HG03565 (cell line): Measurements from ENCODE around the gene AHNAK.
"Not testable (repeated sequence)": the region's sequence is repeated elsewhere in the genome, so short reads cannot be mapped to it uniquely, and the experiment has no call there.

Experiments
- ATAC-seq: cut with Tn5 transposase; IDR thresholded peaks from one replicate; pipeline ENCODE4 v1.9.1; 2021; ENCODE audit warnings: mild to moderate bottlenecking, moderate library complexity; ENCODE audit not compliant: unreplicated experiment

AHNAK gene

DNA sequence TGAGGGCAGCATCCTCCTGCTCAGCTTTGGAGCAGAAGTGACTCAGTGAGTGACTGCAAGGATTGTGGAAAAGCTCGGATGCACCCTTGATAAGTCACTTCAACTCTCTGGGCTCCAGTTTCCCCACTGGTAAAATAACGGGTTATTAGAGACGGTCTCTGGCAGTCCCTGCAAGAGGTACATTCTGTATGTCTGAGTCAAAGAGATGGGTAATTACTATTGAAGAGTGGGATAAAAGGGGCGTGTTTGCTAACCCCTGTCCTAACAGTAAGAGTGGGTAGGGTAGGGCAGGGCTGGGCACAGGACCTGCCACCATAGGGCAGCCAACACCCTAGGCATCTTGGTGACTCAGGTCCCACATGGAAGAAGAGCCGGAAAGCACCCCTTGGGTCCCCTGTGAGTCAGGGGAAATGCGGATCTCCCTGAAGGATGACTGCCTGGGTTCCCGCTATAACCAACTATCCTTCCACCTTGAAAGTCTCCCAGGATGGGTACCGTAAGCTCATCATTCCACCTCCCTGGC is 7.3 kb upstream of the AHNAK start:
- ATAC-seq, result no peak

GRCh38 chr11:62553080-62553838 is 6.7 kb upstream of the AHNAK start:
- no peak for ATAC-seq

DNA sequence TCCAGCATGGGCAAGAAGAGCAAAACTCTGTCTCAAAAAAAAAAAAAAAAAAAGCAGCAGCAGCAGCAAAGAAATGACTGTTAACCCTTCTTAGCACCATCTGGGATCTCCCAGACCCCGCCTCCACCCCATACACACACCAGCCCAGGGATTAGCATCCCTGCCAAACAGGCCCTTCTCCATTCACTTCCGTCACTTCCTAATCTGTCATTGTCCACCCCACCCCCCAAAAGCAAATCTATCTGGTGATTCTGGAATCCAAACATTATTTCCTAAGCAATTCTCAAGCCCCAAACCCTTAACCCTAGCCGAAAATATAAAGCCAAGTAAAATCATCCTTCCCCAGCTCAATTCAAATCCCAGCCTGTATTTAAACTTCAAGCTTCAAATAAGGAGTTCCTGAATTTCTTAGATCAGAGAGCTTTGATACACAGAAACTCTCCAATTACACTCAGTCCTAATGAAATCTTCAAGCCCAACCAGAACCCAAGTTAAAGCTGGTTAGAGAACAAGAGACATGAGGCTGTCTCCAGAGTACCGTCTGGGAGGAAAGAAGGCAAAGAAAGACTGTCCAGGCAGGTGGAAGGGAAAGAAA is 6.0 kb upstream of the AHNAK start:
- ATAC-seq, result no peak

DNA sequence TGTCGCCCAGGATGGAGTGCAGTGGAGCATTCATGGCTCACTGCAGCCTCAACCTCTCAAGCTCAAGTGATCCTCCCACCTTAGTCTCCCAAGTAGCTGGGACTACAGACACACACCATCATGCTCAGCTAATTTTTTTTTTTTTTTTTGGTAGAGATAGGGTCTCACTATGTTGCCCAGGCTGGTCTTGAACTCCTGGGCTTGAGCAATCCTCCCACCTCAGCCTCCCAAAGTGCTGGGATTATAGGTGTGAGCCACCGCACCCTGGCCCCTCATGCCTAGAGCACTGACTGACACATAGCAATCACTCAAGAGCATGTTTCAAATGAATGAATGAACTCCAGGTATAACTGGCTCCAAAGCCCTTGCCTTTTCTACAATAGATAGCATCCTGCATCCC is 3.9 kb upstream of the AHNAK start:
- ATAC-seq, result not testable (repeated sequence)

- no peak for ATAC-seq
Measured at GRCh38 chr11:62548545-62549335, 2.1 kb upstream of the AHNAK start.

GRCh38 chr11:62547691-62548281 is 1.2 kb upstream of the AHNAK start:
- no peak for ATAC-seq

DNA sequence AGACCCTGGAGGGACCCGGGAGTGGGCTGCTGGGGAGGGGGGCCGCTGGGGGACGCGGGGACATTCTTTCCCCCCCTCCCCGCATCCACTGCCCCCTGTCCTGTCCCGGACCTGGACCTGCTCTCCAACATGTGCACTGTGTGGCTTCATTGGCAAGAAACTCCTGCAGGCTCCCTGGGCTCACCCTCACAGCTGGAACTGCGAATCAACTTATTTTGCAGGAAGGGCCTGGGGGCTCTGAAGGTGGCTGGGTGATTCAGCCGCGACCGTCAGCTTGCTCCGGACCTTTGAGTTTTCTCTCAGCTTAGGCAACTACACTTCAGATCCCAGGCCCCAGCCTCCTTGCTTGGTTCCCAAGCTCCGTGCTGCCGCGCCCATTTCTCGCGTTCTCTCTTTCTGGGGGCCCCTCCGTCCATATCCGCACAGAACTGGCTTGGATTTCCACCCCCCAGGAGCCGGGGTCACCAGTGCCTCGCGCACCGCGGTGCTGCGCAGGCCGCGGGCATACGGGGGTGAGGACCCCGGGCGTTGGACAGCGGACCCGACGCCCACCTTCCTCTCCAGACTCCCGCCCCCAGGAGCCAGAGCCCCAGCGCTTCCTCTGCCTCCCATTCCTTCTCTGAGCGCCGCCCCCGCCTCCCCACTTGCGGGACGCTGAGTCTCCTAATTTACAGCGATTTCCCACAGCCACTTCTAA is 471 bp upstream of the AHNAK start:
- ATAC-seq, result no peak

GRCh38 chr11:62545437-62546243 is 966 bp downstream of the AHNAK start:
- no peak for ATAC-seq

DNA sequence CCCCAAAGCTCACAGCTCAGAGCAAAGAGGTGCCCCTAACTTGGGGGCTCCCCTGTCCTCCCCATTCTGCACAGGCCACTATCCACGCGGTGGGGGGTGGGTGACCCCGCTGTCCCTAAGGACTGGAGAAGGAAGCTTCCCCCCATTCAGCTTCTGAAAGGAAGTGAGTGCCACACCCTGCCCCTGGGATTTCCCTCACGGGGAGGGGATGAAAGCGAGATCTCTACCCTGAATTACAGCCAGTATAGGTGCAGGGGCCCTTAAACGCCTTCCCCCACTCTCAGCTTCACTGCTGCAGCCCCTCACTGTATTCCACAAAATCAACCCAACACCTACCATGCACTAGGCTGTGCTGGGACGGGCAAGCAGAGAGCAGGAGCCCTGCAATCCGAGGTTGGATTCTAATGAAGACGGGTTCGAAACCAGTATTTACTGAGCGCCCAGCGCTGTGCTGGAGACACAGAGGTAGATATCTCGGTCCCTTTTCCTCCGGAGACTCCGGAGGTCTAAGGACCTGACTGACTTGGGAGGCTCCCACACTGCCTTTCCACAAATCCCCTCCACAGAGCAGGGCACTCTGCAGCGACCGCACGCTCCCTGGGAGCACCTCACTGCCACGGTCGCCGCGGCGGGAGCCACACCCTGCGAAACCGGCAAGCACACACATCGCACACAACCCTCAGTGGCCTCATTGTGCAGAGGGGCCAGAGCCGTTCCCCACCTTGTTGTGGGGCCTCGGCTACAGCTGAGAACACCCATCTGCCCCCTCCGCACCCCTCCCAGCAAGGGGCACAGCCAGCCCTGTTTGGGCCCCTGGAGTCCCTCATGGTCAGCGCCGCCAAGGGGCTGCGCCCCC is 1.8 kb downstream of the AHNAK start:
- ATAC-seq, result no peak

DNA sequence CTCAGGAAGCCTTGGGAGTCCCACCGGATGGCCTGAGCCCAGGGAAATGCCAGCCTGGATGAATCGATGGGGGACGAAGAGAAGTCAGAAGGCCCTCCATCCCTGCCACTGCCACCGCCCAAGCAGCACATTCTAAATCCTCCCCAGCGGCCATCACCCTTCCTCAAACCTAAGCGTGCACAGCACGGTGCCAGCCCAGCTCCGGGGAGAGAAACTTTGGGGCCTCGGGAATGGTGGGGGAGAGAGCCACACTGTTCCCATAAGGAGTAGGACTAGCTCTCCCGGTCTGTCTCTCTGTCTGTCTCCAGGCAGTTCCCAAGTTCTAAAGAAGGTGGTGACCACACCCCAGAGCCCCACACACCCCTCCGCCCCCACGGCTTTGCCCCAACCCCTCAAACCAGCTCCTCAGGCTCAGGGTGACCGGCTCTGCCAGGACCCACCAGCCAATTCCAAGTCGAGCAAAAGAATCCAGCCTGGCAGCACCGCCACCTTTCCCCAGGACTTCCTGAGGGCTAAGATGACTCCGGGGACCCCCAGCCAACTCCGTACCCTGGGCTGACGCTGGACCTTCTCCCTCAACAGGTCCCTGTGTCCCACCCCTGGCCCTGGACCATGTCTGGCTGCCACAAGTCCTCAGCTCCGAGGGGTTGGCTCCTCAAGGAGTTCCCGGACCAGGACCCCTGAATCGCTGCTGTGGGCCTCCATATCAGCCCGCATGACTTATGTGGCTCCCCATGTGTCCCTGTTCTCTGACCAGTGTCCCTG is 2.7 kb downstream of the AHNAK start:
- ATAC-seq, result no peak

DNA sequence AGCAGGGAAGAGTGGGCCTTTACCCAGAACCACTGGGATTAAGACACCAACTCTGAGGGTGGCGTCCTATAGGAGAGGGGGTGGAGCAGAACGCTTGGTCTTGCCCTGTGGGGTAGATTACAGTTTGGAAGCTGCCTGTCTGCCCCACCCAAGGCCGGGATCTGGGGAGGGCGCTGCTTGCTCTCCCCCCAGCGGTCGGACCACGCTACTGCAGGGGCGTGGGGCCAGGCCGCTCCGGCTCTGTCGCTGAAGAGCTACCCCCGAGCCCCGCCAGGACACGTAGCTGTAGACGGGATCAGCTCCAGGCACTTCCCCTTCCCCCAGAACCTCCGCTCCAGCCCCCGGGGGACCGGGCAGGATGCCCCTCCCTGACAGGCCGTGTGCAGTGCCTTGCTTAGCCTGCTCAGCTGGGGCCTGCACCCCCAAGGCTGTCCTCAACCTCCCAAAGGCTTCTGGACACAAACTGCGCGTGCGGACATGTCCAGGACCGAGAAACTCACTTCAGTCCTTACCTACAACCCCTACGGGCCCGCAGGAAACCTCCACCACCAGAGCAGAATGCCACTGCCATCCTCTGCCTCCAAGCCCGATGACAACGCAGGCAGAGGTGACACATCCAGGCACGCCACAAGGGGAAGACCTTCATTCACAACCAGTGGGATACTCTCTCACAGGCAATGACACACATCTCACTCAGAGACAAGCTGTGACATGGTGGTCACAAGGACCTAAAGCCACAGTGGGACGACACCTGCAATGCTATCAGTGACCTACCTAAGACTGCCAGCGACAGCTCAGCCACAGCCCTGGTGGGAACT is 3.6 kb downstream of the AHNAK start:
- ATAC-seq, result no peak

- ATAC-seq, result no peak
Measured at GRCh38 chr11:62542111-62542745, 4.4 kb downstream of the AHNAK start.

GRCh38 chr11:62540804-62541701 is 5.6 kb downstream of the AHNAK start:
- peak; percentile 36 for ATAC-seq

- no peak for ATAC-seq
Measured at GRCh38 chr11:62539238-62539925, 7.2 kb downstream of the AHNAK start.
